ENCODE results near the gene ACOX2.
A peak's percentile ranks its signal among the peaks of the same experiment; 100 is the strongest.
"Not testable (repeated sequence)": the region's sequence is repeated elsewhere in the genome, so short reads cannot be mapped to it uniquely, and the experiment has no call there.

Gene ACOX2

GRCh38 chr3:58530354-58530865 is 6.6 kb downstream of the ACOX2 start:
- no peaks in the 10 kb centered on the region for H3K36me3 ChIP-seq (ENCODE audit: control insufficient read depth, insufficient read depth, low read length)
- WGBS (ENCODE audit: extremely low coverage, insufficient coverage, low lambda C conversion rate) = no CpG with 5 or more reads among the region's 18 CpGs
- DNase-seq = no peak

GRCh38 chr3:58529516-58530353 is 7.3 kb downstream of the ACOX2 start:
- peak; percentile 88 for DNase-seq

More at GRCh38 chr3:58530354-58530865, 6.6 kb downstream of the ACOX2 start:
- no peak overlapping the region for H4K8ac ChIP-seq (ENCODE audit: low read depth, low read length)
- H4K5ac ChIP-seq (ENCODE audit: low read length) = no peak overlapping the region
- peak overlapping the region; percentile 31 for H3K56ac ChIP-seq (ENCODE audit: low read length)
- H2AK5ac ChIP-seq (ENCODE audit: low read length) = no peak overlapping the region
- no peak overlapping the region for H3K27ac ChIP-seq (ENCODE audit: low read depth, low read length)
- no peak overlapping the region for H2BK15ac ChIP-seq (replicated peaks; ENCODE audit: low read depth)
- no peak overlapping the region for H3K23ac ChIP-seq (ENCODE audit: low read length)
- H3K79me1 ChIP-seq (ENCODE audit: low read length) = no peaks in the 10 kb centered on the region
- H3K4me3 ChIP-seq (ENCODE audit: low read length) = no peak overlapping the region
- H3K27me3 ChIP-seq (ENCODE audit: insufficient read depth, low read length, poor library complexity) = no peaks in the 10 kb centered on the region
- no peak overlapping the region for H3K9ac ChIP-seq (ENCODE audit: low read length)
- H2BK120ac ChIP-seq (ENCODE audit: low read depth, low read length) = no peak overlapping the region
- H3K4me1 ChIP-seq (ENCODE audit: control insufficient read depth, low read depth, low read length) = peaks cover 4% of the 10 kb centered on the region
- H3K4ac ChIP-seq (ENCODE audit: low read depth, low read length) = no peak overlapping the region
- no peak overlapping the region for H2BK5ac ChIP-seq (ENCODE audit: low read length)
- no peaks in the 10 kb centered on the region for H3K79me2 ChIP-seq (ENCODE audit: control insufficient read depth, insufficient read depth, low read length)
- no peak overlapping the region for H3K18ac ChIP-seq (ENCODE audit: low read length)
- no peak overlapping the region for H3K4me2 ChIP-seq (ENCODE audit: low read length)

GRCh38 chr3:58528629-58529028 is 8.4 kb downstream of the ACOX2 start:
- Histone ChIP-seq H3K56ac (ENCODE audit: low read length) (peak overlapping the region; percentile 22), H3K27ac (ENCODE audit: low read depth, low read length) (no peak overlapping the region), H3K4me3 (ENCODE audit: low read length) (no peak overlapping the region), H3K27me3 (ENCODE audit: insufficient read depth, low read length, poor library complexity) (no peaks in the 10 kb centered on the region), H2AK5ac (ENCODE audit: low read length) (no peak overlapping the region), H4K5ac (ENCODE audit: low read length) (no peak overlapping the region), H3K4me1 (ENCODE audit: control insufficient read depth, low read depth, low read length) (peaks cover 5% of the 10 kb centered on the region), H2BK120ac (ENCODE audit: low read depth, low read length) (no peak overlapping the region), H2BK15ac (replicated peaks; ENCODE audit: low read depth) (no peak overlapping the region), H3K23ac (ENCODE audit: low read length) (no peak overlapping the region), H3K79me1 (ENCODE audit: low read length) (no peaks in the 10 kb centered on the region), H3K4me2 (ENCODE audit: low read length) (no peak overlapping the region), H3K18ac (ENCODE audit: low read length) (peak overlapping the region; percentile 16), H3K4ac (ENCODE audit: low read depth, low read length) (no peak overlapping the region), H3K79me2 (ENCODE audit: control insufficient read depth, insufficient read depth, low read length) (no peaks in the 10 kb centered on the region), H4K8ac (ENCODE audit: low read depth, low read length) (no peak overlapping the region), H2BK5ac (ENCODE audit: low read length) (no peak overlapping the region), H3K36me3 (ENCODE audit: control insufficient read depth, insufficient read depth, low read length) (no peaks in the 10 kb centered on the region), H3K9ac (ENCODE audit: low read length) (no peak overlapping the region)
- WGBS (ENCODE audit: extremely low coverage, insufficient coverage, low lambda C conversion rate) = no CpG with 5 or more reads among the region's 6 CpGs
- DNase-seq = no peak

More at GRCh38 chr3:58529516-58530353, 7.3 kb downstream of the ACOX2 start:
- Histone ChIP-seq H3K9ac (ENCODE audit: low read length) (no peak overlapping the region), H3K79me2 (ENCODE audit: control insufficient read depth, insufficient read depth, low read length) (no peaks in the 10 kb centered on the region), H2BK15ac (replicated peaks; ENCODE audit: low read depth) (no peak overlapping the region), H4K8ac (ENCODE audit: low read depth, low read length) (no peak overlapping the region), H2BK120ac (ENCODE audit: low read depth, low read length) (no peak overlapping the region), H4K5ac (ENCODE audit: low read length) (no peak overlapping the region), H3K4me1 (ENCODE audit: control insufficient read depth, low read depth, low read length) (peaks cover 4% of the 10 kb centered on the region), H3K23ac (ENCODE audit: low read length) (no peak overlapping the region), H2BK5ac (ENCODE audit: low read length) (no peak overlapping the region), H3K79me1 (ENCODE audit: low read length) (no peaks in the 10 kb centered on the region), H3K18ac (ENCODE audit: low read length) (no peak overlapping the region), H3K4ac (ENCODE audit: low read depth, low read length) (no peak overlapping the region), H3K27ac (ENCODE audit: low read depth, low read length) (no peak overlapping the region), H3K27me3 (ENCODE audit: insufficient read depth, low read length, poor library complexity) (no peaks in the 10 kb centered on the region), H3K36me3 (ENCODE audit: control insufficient read depth, insufficient read depth, low read length) (no peaks in the 10 kb centered on the region), H2AK5ac (ENCODE audit: low read length) (no peak overlapping the region), H3K4me3 (ENCODE audit: low read length) (no peak overlapping the region), H3K56ac (ENCODE audit: low read length) (peak overlapping the region; percentile 62), H3K4me2 (ENCODE audit: low read length) (no peak overlapping the region)
- WGBS (ENCODE audit: extremely low coverage, insufficient coverage, low lambda C conversion rate) = no CpG with 5 or more reads among the region's 15 CpGs

GRCh38 chr3:58527440-58527839 is 9.6 kb downstream of the ACOX2 start:
- not testable (repeated sequence) for H3K36me3 ChIP-seq (ENCODE audit: control insufficient read depth, insufficient read depth, low read length); H3K23ac ChIP-seq (ENCODE audit: low read length); H3K4me3 ChIP-seq (ENCODE audit: low read length); H3K4ac ChIP-seq (ENCODE audit: low read depth, low read length); H2AK5ac ChIP-seq (ENCODE audit: low read length); H2BK5ac ChIP-seq (ENCODE audit: low read length); H3K4me1 ChIP-seq (ENCODE audit: control insufficient read depth, low read depth, low read length); H3K79me2 ChIP-seq (ENCODE audit: control insufficient read depth, insufficient read depth, low read length); H3K9ac ChIP-seq (ENCODE audit: low read length); H3K27me3 ChIP-seq (ENCODE audit: insufficient read depth, low read length, poor library complexity); H3K4me2 ChIP-seq (ENCODE audit: low read length); DNase-seq; H2BK15ac ChIP-seq (replicated peaks; ENCODE audit: low read depth); H2BK120ac ChIP-seq (ENCODE audit: low read depth, low read length); H3K79me1 ChIP-seq (ENCODE audit: low read length); H3K27ac ChIP-seq (ENCODE audit: low read depth, low read length); H4K5ac ChIP-seq (ENCODE audit: low read length); H3K18ac ChIP-seq (ENCODE audit: low read length); H3K56ac ChIP-seq (ENCODE audit: low read length); H4K8ac ChIP-seq (ENCODE audit: low read depth, low read length)
- no CpG with 5 or more reads among the region's 3 CpGs for WGBS (ENCODE audit: extremely low coverage, insufficient coverage, low lambda C conversion rate)

- peak overlapping the region; percentile 20 for H2AK5ac ChIP-seq (ENCODE audit: low read length)
- H3K23ac ChIP-seq (ENCODE audit: low read length) = peak overlapping the region; percentile 12
- H3K27ac ChIP-seq (ENCODE audit: low read depth, low read length) = no peak overlapping the region
- no peak overlapping the region for H3K4ac ChIP-seq (ENCODE audit: low read depth, low read length)
- no CpG with 5 or more reads among the region's 7 CpGs for WGBS (ENCODE audit: extremely low coverage, insufficient coverage, low lambda C conversion rate)
- H2BK15ac ChIP-seq (replicated peaks; ENCODE audit: low read depth) = no peak overlapping the region
- no peaks in the 10 kb centered on the region for H3K36me3 ChIP-seq (ENCODE audit: control insufficient read depth, insufficient read depth, low read length)
- H2BK120ac ChIP-seq (ENCODE audit: low read depth, low read length) = no peak overlapping the region
- peak overlapping the region; percentile 67 for H3K56ac ChIP-seq (ENCODE audit: low read length)
- H4K5ac ChIP-seq (ENCODE audit: low read length) = no peak overlapping the region
- peak overlapping the region; percentile 69 for H2BK5ac ChIP-seq (ENCODE audit: low read length)
- H3K18ac ChIP-seq (ENCODE audit: low read length) = no peak overlapping the region
- DNase-seq = peak; percentile 81
- H3K27me3 ChIP-seq (ENCODE audit: insufficient read depth, low read length, poor library complexity) = no peaks in the 10 kb centered on the region
- H3K79me1 ChIP-seq (ENCODE audit: low read length) = no peaks in the 10 kb centered on the region
- H3K4me3 ChIP-seq (ENCODE audit: low read length) = no peak overlapping the region
- peaks cover 6% of the 10 kb centered on the region for H3K4me1 ChIP-seq (ENCODE audit: control insufficient read depth, low read depth, low read length)
- H3K9ac ChIP-seq (ENCODE audit: low read length) = peak overlapping the region; percentile 3
- H3K79me2 ChIP-seq (ENCODE audit: control insufficient read depth, insufficient read depth, low read length) = no peaks in the 10 kb centered on the region
- H4K8ac ChIP-seq (ENCODE audit: low read depth, low read length) = no peak overlapping the region
- H3K4me2 ChIP-seq (ENCODE audit: low read length) = no peak overlapping the region
These were observed 10.5 kb downstream of the ACOX2 start for GRCh38 chr3:58526515-58526957.
